Endothelial cell (in vitro differentiated cells): ENCODE data around the gene FAM186B. TPM values are rescaled to one million over a fixed set of nuclear protein-coding genes. Genes with fewer than 3 reads are reported as not detected.

Source experiments
- DNase-seq: peaks from one replicate; pipeline ENCODE4 v3.0.0; 2021; ENCODE audit warnings: low spot score
- H3K27ac Mint-ChIP-seq: one replicate; pipeline ENCODE4 v1.8.0; 2021; ENCODE audit warnings: mixed read lengths, inconsistent platforms; ENCODE audit not compliant: unreplicated experiment
- H3K27me3 Mint-ChIP-seq: one replicate; pipeline ENCODE4 v1.8.0; 2021; ENCODE audit warnings: mild to moderate bottlenecking, moderate library complexity, mixed read lengths, inconsistent platforms; ENCODE audit not compliant: unreplicated experiment
- H3K36me3 Mint-ChIP-seq: one replicate; pipeline ENCODE4 v1.8.0; 2021; ENCODE audit warnings: mild to moderate bottlenecking, low read depth, mixed read lengths, inconsistent platforms; ENCODE audit not compliant: unreplicated experiment
- H3K4me1 Mint-ChIP-seq: one replicate; pipeline ENCODE4 v1.8.0; 2021; ENCODE audit warnings: mild to moderate bottlenecking, mixed read lengths, inconsistent platforms; ENCODE audit not compliant: unreplicated experiment
- H3K4me3 Mint-ChIP-seq: one replicate; pipeline ENCODE4 v1.8.0; 2021; ENCODE audit warnings: mild to moderate bottlenecking, mixed read lengths, inconsistent platforms; ENCODE audit not compliant: unreplicated experiment
- H3K9me3 Mint-ChIP-seq: one replicate; pipeline ENCODE4 v1.8.0; 2021; ENCODE audit warnings: mixed read lengths, inconsistent platforms; ENCODE audit not compliant: unreplicated experiment
- total RNA-seq: library from RNA; stranded (reverse); fragmentation: NEBNext Ultra II Directional; extraction: Animal tissue kit (Norgen Biotek cat#: 25700); gene quantifications from one replicate; pipeline ENCODE4 v1.2.1, GENCODE V29; 2021; ENCODE audit not compliant: unreplicated experiment
- TF ChIP-seq, protein P1 (sequence below): fragments of 200-600 bp; sonication (generic); IDR thresholded peaks from one replicate; pipeline ENCODE4 v1.5.0; 2021; ENCODE audit warnings: antibody characterized with exemption; ENCODE audit not compliant: unreplicated experiment

The FAM186B gene
- total RNA-seq, 1 donor from 2014 or later, result 1.9 TPM

- DNase-seq, result no peak
Observed at GRCh38 chr12:49646331-49646830, 40.9 kb upstream of the FAM186B start.

DNA sequence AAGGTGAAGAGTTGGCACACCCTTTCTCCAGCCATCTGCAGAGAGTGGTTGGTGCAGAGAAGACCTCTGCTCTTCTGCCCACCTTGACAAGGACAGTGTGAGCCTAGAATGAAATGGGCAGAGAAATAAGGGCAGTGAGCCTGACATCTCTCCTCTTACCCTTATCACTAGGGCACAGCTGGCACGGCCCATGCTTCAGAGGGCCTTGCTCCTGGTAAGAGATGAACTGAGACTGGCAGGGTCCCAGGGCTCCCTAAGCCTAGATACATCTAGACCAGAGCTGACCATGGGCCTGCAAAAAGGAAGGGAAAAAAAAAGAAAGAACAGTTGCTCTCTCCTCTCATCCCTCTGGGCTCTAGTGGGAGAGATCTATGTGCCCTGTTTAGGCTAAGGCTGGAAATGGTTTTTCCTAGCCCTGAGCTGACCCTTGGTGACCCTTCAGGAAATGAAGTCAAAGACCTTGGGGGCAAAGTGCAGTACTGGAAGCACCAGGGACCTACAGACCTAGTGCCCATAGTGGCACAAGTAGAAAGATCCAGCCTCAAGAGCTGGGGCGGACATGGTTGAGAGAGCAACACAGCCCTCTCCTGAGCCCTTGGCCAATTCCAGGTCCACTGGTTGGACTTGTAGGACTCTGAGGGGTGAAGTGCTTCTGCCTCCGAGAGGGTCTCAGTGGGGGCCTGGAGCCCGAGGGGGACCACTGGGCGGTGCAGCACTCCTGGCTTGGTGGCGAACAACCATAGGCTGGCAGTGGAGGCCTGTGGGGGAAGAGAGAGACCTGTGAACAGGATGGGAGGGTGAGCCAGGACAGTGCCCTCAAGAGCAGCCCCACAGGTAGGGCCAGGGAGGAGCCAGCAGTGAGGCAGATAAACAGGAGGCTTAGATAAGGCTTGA is 40.0 kb upstream of the FAM186B start:
- peak overlapping the region; percentile 61 for H3K4me3 Mint-ChIP-seq
- peaks cover 66% of the 10 kb centered on the region for H3K36me3 Mint-ChIP-seq
- TF ChIP-seq, protein P1, sequence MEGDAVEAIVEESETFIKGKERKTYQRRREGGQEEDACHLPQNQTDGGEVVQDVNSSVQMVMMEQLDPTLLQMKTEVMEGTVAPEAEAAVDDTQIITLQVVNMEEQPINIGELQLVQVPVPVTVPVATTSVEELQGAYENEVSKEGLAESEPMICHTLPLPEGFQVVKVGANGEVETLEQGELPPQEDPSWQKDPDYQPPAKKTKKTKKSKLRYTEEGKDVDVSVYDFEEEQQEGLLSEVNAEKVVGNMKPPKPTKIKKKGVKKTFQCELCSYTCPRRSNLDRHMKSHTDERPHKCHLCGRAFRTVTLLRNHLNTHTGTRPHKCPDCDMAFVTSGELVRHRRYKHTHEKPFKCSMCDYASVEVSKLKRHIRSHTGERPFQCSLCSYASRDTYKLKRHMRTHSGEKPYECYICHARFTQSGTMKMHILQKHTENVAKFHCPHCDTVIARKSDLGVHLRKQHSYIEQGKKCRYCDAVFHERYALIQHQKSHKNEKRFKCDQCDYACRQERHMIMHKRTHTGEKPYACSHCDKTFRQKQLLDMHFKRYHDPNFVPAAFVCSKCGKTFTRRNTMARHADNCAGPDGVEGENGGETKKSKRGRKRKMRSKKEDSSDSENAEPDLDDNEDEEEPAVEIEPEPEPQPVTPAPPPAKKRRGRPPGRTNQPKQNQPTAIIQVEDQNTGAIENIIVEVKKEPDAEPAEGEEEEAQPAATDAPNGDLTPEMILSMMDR, result no peak
- peaks cover 34% of the 10 kb centered on the region for H3K27me3 Mint-ChIP-seq
- no peak for DNase-seq
- peak overlapping the region; percentile 82 for H3K27ac Mint-ChIP-seq
- peaks cover 73% of the 10 kb centered on the region for H3K4me1 Mint-ChIP-seq
- H3K9me3 Mint-ChIP-seq, result no peaks in the 10 kb centered on the region

More at GRCh38 chr12:49646331-49646830, 40.9 kb upstream of the FAM186B start:
- Mint-ChIP-seq H3K27me3 (peaks cover 31% of the 10 kb centered on the region), H3K4me3 (no peak overlapping the region), H3K9me3 (no peaks in the 10 kb centered on the region), H3K27ac (peak overlapping the region; percentile 74), H3K4me1 (peaks cover 66% of the 10 kb centered on the region), H3K36me3 (peaks cover 64% of the 10 kb centered on the region)
- TF ChIP-seq, protein P1, result no peak

GRCh38 chr12:49644620-49644994 is 39.2 kb upstream of the FAM186B start:
- Mint-ChIP-seq H3K4me3 (peak overlapping the region; percentile 74), H3K36me3 (peaks cover 63% of the 10 kb centered on the region), H3K27me3 (peaks cover 33% of the 10 kb centered on the region), H3K27ac (peak overlapping the region; percentile 82), H3K4me1 (peaks cover 72% of the 10 kb centered on the region), H3K9me3 (no peaks in the 10 kb centered on the region)
- peak; percentile 81 for DNase-seq
- TF ChIP-seq, protein P1, result peak; percentile 68

DNA sequence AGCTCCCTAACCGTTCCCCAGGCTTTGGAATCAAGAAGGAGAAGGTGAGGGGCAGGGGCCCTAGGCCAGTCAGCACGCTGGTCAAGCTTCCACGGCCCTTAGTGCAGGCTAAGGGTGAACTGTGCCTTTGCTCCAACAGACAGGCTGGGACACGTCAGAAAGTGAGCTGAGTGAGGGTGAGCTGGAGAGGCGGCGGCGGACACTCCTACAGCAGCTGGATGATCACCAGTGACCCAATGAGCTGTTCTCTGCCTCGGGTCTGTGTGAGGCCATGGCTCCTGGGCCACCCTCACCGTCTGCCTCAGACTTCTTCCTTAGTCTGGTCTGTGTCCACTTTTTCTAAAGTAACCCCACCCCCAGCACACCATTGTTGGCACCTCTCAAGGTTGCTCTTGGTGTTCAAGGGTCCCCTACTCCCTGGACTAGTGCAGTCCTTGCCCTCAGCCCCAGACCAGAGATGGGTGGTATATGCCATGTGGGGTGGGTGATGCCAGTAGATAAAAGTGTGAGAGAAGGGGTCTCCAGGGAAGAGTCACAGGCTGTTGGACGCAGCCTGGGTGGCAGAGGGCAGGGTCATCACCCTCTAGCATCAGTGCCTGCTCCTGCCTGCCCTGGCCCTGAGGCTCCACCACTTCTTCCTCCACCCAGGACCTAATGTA is 38.7 kb upstream of the FAM186B start:
- Mint-ChIP-seq H3K36me3 (peaks cover 60% of the 10 kb centered on the region), H3K27me3 (peaks cover 36% of the 10 kb centered on the region), H3K27ac (peak overlapping the region; percentile 89), H3K4me3 (peak overlapping the region; percentile 84), H3K9me3 (no peaks in the 10 kb centered on the region), H3K4me1 (peaks cover 74% of the 10 kb centered on the region)
- no peak for DNase-seq
- TF ChIP-seq, protein P1, result no peak
